Activated CD8-positive, alpha-beta memory T cell treated with anti-CD3 and anti-CD28 coated beads for 24 hours (primary cell): ENCODE measurements around the gene SELENON.

Experiments used
- DNase-seq: peaks from one replicate; pipeline ENCODE4 v3.0.0-alpha.2; 2020

SELENON gene

DNA sequence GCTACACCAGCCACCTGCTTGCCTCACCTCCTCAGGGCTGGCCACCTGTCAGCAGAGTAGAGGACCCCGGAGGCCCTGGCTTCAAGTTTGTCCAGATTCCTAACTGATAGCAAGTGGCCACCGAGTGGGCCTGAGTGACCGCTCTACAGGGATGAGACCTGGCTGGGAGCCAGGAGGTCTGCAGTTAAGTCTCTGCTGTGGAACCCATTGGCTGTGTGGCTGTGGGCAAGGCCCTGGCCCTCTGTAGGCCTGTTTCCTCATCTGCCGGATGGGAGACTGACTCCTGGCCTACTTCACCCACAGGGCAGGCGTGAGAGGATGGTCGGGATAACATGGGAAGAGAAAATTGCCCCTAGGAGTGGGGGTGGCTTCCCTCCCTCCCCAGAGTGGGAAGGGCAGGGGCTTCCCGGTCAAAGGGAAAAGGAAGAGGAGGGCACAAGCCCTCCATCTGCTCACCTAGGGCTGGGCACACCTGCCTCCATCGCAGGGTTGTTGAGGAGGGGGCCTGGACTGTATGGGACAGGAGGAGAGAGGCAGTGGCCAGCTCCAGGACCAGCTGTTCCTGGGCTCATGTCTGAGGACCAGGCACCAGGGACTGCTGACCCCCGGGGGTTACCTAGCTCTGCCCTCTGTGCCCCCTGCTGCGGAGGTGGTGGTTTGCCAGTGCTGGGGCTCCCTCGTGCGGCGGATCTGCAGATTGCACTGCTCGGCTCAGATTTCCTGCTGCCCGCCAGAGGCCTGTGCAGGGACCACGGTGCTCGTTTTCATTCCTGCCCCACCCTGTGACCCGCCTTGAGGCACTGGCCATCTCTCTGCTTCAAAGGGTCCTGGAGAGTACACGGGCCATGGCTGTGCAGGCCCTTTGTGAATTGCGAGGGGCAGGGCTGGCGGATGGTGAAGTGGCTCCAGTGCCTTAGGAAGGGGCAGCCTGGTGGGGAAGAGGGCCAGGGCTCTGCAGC lies 10.6 kb downstream of the SELENON start:
- peak; percentile 96 for DNase-seq

DNA sequence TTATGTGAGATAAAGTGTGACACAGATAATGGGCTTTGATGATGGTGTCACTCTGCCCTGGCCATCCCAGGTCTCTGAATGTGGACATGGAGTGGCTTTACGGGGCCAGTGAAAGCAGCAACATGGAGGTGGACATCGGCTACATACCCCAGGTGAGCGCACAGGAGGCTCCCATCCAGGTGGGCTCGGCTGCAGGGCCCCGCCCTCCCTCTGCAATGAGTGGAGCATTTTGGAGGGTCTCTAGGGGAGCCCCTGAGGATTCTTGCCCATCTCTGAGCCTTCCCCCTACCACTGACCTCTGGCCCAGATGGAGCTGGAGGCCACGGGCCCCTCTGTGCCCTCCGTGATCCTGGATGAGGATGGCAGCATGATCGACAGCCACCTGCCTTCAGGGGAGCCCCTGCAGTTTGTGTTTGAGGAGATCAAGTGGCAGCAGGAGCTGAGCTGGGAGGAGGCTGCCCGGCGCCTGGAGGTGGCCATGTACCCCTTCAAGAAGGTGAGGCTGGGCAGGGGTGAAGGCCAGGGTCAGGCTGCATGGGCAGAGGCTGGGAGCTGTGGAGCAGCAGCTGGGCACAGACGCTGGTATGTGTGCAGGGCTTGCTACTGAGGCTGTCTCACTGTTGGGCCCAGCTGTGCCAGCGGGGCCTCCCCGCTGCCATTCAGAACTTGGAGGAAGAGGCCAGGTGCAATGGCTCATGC lies 11.5 kb downstream of the SELENON start:
- DNase-seq = no peak

DNA sequence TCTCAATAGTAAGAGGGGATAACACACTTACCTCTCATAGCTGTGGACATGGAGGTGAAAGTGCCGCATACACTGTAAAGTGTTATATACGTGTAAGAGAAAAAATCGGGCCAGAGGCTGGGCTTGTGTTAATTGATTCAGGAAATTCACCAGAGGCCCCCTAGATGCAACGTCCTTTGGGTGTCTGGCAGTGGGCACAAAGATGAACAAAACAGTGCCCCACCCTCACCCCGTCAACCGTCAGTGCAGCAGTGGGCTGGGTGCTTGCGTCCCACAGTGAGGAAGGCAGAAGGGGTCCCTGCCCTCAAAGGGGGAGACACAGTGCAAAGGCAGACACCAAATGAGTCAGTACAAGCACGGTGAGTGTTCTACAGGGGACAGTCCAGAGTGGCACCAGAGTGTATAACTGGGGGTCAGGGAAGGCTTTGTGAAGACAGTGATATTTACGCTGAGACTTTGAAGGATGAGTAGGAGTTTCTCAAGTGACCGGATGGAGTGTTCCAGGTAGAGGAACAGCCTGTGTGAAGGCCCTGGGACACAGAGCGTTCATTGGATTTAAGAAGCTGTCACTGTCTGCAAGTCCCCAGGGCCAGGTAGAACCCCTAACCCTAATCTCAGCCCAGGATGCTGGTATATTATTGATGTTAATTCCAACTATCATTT lies 13.2 kb downstream of the SELENON start:
- no peak for DNase-seq

DNA sequence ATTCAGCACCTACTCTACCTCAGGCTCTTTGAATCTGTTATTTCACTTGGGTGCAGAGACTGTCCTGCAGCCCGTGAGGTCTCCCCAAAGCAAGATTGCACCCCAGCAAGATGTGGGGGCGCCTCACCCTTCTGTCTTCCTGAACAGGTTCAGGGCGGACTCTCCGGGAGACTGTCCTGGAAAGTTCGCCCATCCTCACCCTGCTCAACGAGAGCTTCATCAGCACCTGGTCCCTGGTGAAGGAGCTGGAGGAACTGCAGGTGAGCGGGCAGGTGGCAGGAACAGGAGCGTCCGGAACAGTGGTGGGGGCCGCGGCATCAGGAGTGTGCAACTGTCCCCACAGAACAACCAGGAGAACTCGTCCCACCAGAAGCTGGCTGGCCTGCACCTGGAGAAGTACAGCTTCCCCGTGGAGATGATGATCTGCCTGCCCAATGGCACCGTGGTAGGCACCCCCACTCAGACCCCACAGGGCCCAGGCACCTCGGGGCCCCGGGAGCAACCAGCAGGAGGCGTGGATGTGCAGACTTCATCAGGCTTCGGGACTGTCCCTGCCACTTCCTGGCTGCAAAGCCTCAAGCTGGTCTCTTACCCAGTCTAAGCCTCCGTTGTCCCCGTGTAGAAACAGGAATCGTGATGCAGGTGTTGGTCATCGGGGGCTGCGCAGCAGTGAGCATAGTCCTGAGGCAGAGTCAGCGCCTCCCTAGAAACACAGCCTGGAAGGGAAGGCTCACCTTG lies 13.9 kb downstream of the SELENON start:
- DNase-seq = no peak

DNA sequence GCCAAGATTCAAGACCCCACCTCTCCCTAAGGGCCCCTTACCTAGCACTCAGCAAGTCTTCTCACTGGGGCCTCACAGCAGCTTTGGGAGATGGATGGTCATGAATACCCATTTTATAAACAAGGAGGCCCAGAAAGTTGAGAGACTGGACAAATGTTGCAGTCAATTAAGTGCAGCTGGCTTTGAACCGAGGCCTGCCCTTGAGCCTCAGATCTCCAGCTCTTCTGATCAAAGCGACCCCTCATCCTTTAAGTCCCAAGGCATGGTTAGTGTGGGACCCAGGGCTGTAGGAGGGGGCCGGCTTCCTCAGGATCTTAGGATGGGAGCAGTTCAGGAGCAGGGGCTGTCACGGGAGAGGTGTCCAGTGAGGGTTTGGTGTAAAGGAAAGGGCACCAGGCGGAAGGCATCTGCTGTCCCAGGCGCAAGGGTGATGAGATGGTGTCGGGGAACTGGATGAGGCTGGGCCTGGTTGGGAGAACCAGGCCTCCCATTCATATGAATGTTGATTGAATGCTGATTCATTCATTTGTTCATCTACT lies 14.6 kb downstream of the SELENON start:
- no peak for DNase-seq

DNA sequence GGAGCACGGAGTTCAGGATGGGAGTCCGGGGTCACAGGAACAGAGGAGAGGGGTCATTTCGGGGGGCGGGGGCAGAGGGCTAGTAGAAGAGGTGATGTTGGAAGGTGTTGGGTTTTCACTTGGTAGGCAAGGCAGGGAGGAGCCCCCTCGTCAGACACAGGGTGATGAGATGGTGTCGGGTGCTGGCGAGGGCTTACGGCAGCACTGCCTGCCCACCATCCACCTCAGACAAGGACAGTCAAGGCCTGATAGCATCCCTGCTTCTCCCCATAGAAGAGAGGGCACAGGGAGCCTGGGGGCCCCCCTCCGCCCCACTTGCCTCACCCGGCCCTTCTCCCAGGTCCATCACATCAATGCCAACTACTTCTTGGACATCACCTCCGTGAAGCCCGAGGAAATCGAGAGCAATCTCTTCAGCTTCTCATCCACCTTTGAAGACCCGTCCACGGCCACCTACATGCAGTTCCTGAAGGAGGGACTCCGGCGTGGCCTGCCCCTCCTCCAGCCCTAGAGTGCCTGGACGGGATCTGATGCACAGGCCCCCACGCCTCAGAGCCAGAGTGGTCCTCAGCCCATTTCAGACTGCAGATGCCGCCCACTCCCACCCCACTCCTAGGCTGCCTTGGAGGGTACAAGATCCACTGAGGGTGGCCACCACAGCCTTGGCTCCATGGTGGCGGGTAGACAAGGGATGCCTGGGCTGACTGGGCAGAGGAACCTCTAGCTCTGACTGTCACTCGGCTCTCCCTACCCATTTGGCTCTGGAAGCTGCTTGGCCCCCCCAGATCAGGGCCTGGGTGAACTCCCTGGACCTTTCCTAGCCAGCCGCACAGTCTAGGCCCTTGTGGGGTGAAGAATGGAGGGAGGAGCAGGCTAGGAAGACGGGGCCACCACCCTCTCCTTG lies 15.5 kb downstream of the SELENON start:
- DNase-seq = no peak

DNA sequence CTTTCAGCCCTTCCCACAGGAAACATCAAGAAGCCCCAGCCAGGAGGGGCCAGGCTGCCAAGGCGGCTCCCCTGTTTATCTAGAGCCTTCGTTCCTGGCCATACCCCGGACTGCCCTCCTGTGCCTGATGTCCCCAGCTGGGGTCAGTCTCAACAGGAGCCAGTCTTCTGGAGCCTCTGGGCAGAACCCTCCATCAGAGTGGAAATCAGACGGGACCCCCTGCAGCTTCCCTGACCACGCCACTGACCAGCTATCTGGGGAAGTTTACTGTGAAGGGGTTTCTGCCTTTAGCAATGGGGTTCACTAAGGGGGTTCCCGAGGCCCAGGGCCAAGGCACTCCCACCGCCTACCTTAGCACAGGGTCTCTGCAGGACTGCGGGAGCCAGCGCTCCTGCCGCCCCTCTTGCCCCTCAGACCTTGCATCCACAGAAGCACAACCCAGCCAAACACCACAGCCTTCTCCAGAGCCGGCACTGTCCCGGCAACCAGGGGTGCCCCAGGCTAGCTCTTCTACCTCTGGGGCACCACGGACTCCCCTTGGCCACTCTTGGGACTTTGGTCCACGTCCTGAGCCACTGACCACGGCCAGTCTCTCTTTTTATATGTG lies 16.2 kb downstream of the SELENON start:
- no peak for DNase-seq

DNA sequence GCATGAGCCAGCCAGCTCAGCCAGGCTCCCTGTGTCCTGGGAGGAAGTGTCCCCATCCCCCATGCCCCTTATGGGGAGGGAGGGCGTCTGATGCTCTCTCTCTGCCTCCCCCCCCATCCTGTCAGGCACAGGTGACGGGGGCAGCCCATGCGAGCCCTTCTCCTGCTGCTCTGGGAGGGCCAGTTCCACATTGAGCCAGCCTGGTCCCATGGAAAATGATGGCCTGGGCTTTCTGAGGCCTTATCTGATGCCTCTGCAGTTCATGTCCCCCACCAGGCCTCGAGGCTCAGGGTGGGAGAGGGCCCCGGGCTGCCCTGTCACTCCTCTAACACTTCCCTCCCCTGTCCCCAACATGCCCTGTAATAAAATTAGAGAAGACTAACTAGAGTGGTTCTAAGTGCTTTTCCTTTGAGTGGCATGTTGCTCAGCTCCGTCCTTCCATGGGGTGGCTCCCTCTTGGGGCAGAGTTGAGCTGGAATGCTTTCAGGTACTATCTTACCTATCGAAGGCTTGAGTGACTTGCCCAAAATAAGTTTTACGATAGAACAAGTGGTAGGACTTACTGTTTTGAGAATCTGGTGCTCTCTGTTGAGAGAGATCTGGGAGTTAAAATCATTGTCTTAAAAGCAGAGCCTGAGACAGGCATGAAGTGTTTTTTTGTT lies 18.0 kb downstream of the SELENON start:
- no peak for DNase-seq

DNA sequence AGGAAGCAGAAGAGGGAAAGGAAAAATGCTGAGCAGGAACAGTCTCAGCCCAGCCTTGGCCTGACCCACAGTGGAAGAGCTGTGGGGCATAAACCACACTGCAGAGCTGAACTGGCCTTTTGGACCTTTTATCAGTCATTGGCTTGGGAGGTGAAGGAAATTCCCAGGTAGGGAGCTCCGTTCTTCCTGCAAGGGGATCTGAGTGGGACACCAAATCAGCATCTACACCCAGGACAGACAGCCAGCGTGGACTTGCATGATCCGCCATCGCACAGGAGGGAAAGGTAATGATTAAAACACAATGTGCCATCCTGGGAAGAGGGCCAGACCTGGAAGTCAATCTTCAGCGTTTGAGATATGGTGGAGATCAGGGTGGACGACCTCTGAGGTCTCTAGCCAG lies 18.6 kb downstream of the SELENON start:
- DNase-seq = no peak

DNA sequence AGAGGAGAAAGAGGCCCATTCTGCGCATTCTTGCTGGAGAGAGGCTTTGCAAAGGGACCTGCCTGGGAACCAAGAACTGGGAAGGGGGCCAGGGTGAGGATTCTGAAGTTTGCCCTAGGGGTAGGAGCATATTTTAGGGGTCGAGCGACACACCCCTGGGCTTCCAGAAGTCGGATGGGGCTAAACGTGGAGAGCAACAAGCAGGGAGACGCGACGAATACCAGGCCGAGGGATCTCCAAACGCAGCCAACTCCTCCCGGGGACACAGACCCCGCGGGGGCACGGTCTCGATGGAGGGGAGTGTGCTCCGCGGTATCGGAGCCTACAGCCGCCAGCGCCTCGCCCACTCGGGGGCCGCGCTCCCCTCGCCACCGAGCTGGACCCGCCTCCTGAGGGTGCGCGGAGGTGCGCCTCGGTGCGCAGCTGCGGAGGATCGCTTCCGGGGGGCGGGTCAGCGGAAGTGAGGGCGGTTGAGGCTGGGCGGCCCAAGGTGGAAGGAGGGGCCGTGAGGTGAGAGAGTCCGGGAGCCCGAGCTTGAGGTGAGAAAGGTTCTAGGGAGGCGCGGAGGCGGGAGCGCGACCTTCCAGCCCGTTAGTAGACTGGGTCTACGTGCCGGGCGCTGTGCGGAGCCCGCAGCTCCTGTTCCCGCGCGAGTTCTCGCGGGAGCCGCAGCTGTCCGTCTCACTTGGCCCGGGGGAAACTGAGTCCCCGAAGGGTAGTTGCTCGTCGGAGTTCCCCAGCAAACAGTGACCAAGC lies 19.7 kb downstream of the SELENON start, which contains the start of gene MTFR1L:
TSS of gene MTFR1L (plus strand) at position 464 of the 756 bp plus-strand sequence. CDS start 3,151 bp downstream, outside the sequence.
- peak; percentile 95 for DNase-seq

DNA sequence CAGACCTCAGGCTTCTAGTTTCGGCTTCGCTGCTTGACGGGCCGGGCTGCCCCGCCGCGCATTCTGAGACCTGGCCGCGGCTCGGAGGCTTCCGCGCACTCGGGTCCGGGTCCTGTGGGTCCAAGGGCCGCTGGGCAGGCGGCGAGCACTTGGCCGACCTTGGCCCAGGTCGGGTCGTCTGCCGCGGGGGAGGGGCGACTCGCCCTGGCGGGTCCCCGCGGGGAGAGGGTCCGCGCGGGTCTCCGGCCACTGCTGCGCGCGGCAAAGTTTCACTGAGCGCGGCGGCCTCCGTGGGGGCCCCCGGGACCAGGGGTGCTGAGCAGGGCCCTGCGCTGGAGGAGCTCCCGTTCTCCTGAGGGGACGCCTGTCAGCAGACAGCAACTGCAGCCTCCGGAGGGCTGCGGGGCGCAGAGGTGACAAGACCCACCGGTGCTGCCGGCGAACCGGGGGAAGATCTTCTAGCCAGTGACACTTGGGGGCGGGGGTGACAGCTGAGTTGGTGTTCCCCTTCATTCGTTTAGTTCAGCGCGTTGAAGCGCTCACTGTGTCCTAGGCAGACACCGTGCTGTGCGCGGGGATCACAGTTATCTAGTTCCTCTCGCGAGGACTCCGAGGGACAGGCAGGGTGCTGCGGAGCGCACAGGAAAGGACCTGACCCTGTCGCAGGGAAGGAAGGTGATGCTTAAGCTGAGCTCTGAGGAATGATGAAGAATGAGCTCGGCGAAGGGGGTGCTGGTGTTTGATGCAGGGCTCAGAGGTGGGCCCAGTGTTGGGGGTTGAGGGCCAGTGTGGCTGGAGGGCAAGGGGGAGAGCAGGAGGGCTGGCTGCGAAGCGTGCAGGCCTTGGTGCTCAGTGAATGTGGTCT lies 20.5 kb downstream of the SELENON start:
- DNase-seq = peak; percentile 86

DNA sequence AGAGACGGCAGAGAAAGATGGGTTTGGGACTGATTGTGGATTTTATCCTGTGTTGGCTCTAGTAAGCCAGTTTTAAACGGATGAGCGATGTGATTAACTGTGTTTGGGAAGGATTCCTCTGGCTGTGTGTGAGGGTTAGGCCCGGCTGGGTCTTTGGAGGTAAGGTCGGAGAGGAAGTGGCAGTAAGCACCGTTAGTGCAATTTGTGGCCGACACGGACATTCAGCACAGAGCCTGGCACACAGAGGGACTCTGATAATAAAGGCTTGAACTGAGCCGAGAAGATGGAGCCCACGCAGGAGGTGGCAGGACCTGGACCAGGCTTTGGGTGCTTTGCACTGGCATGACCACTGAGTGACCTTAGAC lies 21.1 kb downstream of the SELENON start:
- no peak for DNase-seq

DNA sequence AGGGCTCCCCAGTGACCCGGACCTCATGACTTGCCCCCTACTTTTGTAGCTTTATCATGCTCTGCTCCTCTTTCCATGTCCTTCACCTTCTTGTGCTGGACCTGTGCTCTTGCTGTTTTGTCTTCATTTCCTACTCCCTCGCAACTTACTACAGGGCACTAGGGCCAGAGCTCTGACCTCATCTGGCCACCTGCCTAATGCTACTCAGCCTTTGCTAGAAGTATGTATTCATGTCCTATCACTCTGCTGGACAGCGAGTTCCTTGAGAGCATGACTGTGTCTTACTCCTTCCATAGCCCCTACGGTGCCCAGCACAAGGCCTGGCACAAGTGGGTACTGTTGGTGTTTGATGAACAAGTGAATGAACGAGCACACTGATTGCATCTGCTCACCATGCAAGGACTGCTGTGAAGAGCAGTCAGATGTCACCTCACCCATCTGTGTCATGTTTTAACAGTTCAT lies 21.7 kb downstream of the SELENON start:
- DNase-seq = no peak

DNA sequence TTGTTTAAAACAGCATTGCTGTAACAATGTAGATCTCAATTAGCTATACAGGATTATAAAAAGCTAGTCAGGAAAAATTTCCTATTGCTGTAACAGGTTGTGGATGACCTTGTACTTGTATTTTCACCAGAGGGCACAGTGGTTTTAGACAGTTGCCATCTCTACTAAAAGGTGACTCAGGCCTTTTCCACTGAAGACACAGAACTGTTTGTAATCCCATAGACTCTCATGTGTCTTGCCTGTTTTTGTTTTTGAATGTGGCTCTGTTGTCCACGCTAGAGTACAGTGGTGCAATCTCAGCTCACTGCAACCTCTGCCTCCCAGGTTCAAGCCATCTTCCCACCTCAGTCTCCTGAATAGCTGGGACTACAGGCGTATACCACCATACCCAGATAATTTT lies 25.6 kb downstream of the SELENON start:
- DNase-seq = no peak

DNA sequence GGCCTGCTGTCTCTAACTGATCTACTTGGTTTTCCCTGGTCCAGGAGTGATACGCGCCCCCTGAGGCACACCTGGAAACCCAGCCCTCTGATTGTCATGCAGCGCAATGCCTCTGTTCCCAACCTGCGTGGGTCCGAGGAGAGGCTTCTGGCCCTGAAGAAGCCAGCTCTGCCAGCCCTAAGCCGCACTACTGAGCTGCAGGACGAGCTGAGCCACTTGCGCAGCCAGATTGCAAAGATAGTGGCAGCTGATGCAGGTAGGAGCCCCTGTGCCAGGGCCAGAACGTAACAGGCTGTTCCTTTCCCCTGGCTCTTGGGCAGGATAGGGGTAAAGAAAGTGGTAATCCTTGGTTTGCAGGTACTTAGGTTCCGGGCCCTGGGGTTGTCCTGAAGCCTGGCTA lies 26.6 kb downstream of the SELENON start:
- DNase-seq = no peak

DNA sequence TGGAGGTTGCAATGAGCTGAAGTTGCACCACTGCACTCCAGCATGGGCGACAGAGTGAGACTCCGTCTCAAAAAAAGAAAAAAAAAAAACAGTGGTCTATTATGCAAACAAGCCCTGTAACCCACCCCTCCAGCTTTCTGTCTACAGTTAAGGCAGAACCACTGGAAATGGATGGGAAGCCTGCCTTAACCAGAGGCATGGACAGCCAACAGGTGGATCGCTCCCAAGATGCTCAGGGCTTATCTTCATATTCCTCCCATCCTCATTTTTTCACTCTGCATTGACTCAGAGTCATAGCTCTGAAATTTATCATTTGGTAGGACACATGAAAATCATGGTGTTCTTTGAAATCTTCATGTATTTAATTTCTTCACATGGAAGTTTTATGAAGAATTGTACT lies 28.5 kb downstream of the SELENON start:
- no peak for DNase-seq

DNA sequence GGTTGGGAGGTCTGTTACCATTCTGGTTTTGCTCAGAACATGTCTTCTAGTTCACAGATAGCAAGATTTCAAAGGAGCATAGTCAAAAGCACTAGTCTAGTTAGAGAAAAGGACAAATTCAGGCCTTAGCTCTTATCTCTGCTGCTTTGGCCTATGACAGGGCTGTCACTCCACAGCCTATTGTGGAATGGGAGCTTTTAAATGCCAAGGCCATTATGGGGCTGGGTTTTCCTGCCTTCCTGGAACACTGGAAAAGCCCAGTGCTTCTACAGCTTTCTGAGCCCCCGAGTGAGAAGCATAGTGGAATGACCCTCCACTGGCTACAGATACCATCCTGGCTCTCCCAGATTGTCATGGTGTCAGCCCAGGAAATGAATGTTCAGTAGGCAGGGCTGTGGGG lies 29.1 kb downstream of the SELENON start:
- no peak for DNase-seq

DNA sequence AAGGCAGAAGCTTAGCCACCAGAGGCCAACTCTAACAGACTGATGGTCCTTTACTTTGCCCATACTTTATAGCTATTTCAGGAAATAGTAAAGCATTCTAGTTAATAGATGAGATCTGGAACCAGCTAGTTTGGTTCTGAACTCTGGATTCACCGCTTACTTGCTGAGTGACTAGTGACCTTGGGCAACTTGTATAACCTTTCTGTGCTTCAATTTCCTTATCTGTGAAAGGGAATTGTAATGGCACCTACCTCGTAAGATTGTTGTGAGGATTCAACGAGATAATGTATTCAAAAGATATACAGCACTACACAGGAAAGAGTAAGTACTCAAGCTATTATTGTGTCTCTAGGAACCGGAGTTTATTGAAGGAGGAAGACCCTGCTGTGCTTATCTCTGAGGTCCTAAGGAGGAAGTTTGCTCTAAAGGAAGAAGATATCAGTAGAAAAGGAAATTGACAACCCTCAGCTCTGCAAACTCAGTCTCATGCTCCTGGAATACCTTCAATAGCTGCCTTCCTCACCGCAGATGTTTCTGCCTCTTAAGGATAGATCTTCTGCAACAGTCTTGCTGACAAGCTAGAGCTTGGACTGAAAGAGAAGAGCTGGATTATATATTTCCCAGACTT lies 31.7 kb downstream of the SELENON start:
- no peak for DNase-seq
